ENCODE measurements around the gene MAML3. TPM values are rescaled to one million over a fixed set of nuclear protein-coding genes. Genes with fewer than 3 reads are reported as not detected.

MAML3 gene
- total RNA-seq, 1 experiment from 2014 or later = 0.89 TPM

- no TSS peak for BruUV-seq (replicated peaks)
Observed at GRCh38 chr4:139884438-139884837, 269.5 kb downstream of the MAML3 start.

GRCh38 chr4:139880841-139881240 is 273.1 kb downstream of the MAML3 start:
- Mint-ChIP-seq H3K9me3 (ENCODE audit: unreplicated experiment) (peaks cover 11% of the 10 kb centered on the region), H3K27me3 (ENCODE audit: insufficient read depth, unreplicated experiment) (no peaks in the 10 kb centered on the region), H3K4me3 (ENCODE audit: unreplicated experiment) (no peak overlapping the region), H3K36me3 (ENCODE audit: insufficient read depth, unreplicated experiment) (no peaks in the 10 kb centered on the region), H3K27ac (ENCODE audit: low read depth, unreplicated experiment) (no peak overlapping the region), H3K4me1 (ENCODE audit: insufficient read depth, unreplicated experiment) (no peaks in the 10 kb centered on the region)
- BruUV-seq (replicated peaks) = no TSS peak
- ChIA-PET CTCF (no interaction called here), POLR2A (interaction anchor here (0.7 kb wide), 1 partner anchor 215 kb away, joined by 4 read pairs; no protein-coding TSS in a partner anchor)
- no peak for TF ChIP-seq CTCF (IDR thresholded peaks at IDR 0.05; ENCODE audit: unreplicated experiment)
- intact Hi-C loops (cut with micrococcal nuclease) = no loop called here
- DNase-seq (ENCODE audit: unreplicated experiment) = no peak

More at GRCh38 chr4:139884438-139884837, 269.5 kb downstream of the MAML3 start:
- Mint-ChIP-seq H3K4me3 (ENCODE audit: unreplicated experiment) (no peak overlapping the region), H3K27ac (ENCODE audit: low read depth, unreplicated experiment) (no peak overlapping the region), H3K4me1 (ENCODE audit: insufficient read depth, unreplicated experiment) (peaks cover 25% of the 10 kb centered on the region), H3K36me3 (ENCODE audit: insufficient read depth, unreplicated experiment) (no peaks in the 10 kb centered on the region), H3K9me3 (ENCODE audit: unreplicated experiment) (peaks cover 11% of the 10 kb centered on the region), H3K27me3 (ENCODE audit: insufficient read depth, unreplicated experiment) (no peaks in the 10 kb centered on the region)
- no peak for DNase-seq (ENCODE audit: unreplicated experiment)
- intact Hi-C loops (cut with micrococcal nuclease) = no loop called here
- POLR2A ChIA-PET = interaction anchor here (1.0 to 1.4 kb wide), 2 partner anchors 11 to 13 kb away, joined by 5 read pairs; no protein-coding TSS in a partner anchor
- CTCF ChIA-PET = interaction anchor here (0.6 to 0.8 kb wide), 2 partner anchors 31 to 46 kb away, joined by 3 read pairs; no protein-coding TSS in a partner anchor
- TF ChIP-seq CTCF (IDR thresholded peaks at IDR 0.05; ENCODE audit: unreplicated experiment) = no peak

- ChIA-PET POLR2A (interaction anchor here (1.4 kb wide), 1 partner anchor 10 kb away, joined by 3 read pairs; no protein-coding TSS in a partner anchor), CTCF (interaction anchor here (0.5 to 0.7 kb wide), 2 partner anchors 40 to 369 kb away, joined by 3 to 4 read pairs; no protein-coding TSS in a partner anchor)
- Mint-ChIP-seq H3K36me3 (ENCODE audit: insufficient read depth, unreplicated experiment) (no peaks in the 10 kb centered on the region), H3K4me1 (ENCODE audit: insufficient read depth, unreplicated experiment) (no peaks in the 10 kb centered on the region), H3K4me3 (ENCODE audit: unreplicated experiment) (no peak overlapping the region), H3K27ac (ENCODE audit: low read depth, unreplicated experiment) (no peak overlapping the region), H3K9me3 (ENCODE audit: unreplicated experiment) (peaks cover 5% of the 10 kb centered on the region), H3K27me3 (ENCODE audit: insufficient read depth, unreplicated experiment) (no peaks in the 10 kb centered on the region)
- TF ChIP-seq CTCF (IDR thresholded peaks at IDR 0.05; ENCODE audit: unreplicated experiment) = no peak
- intact Hi-C loops (cut with micrococcal nuclease) = no loop called here
- no TSS peak for BruUV-seq (replicated peaks)
- DNase-seq (ENCODE audit: unreplicated experiment) = no peak
Observed at GRCh38 chr4:139878050-139878449, 275.9 kb downstream of the MAML3 start.

- Mint-ChIP-seq H3K27me3 (ENCODE audit: insufficient read depth, unreplicated experiment) (no peaks in the 10 kb centered on the region), H3K4me3 (ENCODE audit: unreplicated experiment) (no peak overlapping the region), H3K9me3 (ENCODE audit: unreplicated experiment) (no peaks in the 10 kb centered on the region), H3K4me1 (ENCODE audit: insufficient read depth, unreplicated experiment) (peaks cover 8% of the 10 kb centered on the region), H3K27ac (ENCODE audit: low read depth, unreplicated experiment) (no peak overlapping the region), H3K36me3 (ENCODE audit: insufficient read depth, unreplicated experiment) (no peaks in the 10 kb centered on the region)
- POLR2A ChIA-PET = no interaction called here
- no peak for TF ChIP-seq CTCF (IDR thresholded peaks at IDR 0.05; ENCODE audit: unreplicated experiment)
- no TSS peak for BruUV-seq (replicated peaks)
- intact Hi-C loops (cut with micrococcal nuclease) = no loop called here
- CTCF ChIA-PET = no interaction called here
- no peak for DNase-seq (ENCODE audit: unreplicated experiment)
Observed at GRCh38 chr4:139876337-139876941, 277.5 kb downstream of the MAML3 start.
